NCI-H146 treated with DMSO at 0.1 percent for 48 hours (cell line): ENCODE measurements around the gene POLR1A.
A peak's percentile ranks its signal among the peaks of the same experiment; 100 is the strongest.

Source experiments
- DNase-seq: peaks from one replicate; lab custom pipeline; 2025; ENCODE audit not compliant: unreplicated experiment; lab: John Stamatoyannopoulos, UW

The POLR1A gene

DNA sequence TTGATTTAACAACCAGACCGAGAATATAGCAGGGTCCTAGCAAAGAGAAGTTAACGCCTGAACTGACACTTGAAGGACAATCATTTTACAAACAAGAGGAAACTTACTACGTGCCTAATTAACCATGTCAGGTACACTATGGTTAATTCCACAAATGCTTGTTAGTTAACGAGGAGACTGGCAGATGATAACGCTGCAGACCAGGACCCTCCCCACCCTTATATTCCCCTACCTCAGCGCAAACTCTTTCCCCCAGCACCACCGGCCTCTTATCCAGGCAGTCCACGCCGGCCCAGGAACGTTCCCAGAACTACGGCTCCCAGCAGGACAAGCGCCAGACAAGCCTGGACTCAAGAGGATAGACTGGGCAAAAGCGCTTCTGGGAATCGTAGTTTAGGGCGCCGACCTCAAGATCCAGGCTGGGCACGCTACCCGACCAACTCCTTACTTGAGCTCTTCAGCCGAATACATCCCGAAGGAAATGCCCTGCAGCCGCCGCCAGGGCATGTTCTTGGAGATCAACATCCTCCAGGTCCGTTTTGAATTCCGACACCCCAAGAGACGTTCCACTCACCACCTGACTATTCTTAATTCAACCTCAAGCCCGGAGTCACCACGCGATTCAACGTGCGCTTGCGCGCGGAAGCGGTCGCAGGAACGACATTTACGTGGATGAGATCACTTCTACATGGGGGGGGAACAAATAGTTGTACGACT, at the start of gene POLR1A:
TSS of gene POLR1A (minus strand) at position 635 of the 717 bp plus-strand sequence. CDS start at position 525, 110 bp downstream.
- DNase-seq = peak; percentile 94

DNA sequence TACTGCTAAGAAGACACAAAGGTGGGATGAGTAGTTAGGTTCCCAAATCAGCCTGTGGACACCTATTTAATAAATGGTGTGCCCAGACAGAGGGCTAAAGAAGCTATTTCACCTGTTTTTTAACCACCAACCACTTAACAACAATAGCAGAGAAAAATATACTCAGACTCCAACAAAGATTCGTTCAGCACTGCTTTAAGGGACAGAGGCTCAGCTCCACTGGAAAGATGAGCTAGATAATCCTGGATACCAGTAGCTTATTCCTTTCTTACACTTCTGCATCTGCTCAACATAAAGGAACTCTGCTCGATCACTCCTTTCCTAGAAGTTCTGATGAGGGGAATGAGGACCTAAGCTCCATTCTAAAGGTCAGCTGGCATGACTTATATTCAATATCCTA, 44.8 kb upstream of the POLR1A start:
- no peak for DNase-seq

DNA sequence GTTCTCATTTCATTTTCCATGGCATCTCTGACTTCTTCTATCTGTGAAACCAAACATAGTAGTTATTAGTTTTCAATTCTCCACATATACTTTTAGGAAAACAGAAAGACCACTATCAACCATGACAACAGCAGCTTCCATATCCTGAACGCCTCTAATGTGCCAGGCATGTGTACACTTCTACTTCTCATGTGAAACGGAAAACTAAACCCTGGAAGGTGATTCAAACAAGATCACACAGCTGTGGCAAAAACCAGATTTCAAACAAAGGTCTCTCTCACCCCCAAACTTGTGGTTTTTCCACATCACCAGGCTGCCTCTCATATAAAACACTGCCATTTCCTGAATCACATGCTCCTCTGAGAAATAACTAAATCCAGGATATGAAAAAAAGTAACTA, 42.1 kb upstream of the POLR1A start:
- no peak for DNase-seq

DNA sequence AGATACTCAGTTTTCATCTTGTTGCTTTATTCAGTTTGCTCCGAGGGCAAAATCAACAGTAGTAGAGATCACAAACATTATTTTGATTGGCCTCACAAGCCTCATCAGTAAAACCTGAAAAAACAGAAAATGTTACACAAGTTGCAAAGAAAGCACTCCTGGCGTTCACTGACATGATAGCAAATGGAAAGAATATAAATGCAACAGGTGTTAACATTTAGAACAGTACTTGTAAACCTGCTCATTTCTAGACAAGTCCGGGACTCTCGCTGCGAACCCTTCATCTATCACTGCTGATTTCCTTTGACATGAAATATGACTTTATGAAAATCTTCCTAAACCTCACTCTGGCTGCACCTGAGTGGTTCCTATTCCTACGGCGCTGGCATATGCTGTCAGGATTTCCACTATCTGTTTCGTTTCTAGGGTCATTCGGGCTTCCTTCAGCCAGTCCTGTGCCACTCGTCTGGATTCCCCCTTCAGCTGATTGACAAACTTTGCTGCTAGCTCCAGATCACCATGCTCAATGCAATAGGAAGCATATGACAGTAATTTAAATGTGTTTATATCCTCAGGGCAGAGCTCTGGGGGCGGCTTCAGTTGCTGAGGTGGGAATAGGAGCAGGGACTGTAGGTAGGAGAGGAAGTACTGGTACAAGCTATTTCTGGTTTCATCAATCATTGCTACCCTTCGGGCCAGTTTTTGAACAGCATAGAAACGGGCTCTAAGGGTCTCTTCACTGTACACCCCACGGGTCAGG, 38.4 kb upstream of the POLR1A start:
- DNase-seq = no peak

DNA sequence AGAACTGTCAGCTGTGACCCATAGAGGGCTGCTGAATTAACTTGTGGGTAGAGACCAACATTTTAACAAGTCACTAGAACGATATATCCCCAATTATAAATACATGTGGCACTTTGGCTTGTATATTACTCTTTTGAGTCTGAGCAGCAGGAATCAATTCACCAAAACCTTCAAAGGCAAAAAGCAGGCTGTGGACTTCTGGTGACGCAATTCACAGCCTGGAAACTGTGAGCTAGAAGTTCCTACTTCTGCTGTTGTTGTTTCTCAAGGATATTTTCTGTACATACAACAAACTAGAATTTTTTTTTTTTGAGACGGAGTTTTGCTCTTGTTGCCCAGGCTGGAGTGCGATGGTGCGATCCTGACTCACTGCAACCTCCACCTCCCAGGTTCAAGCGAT, 37.6 kb upstream of the POLR1A start:
- no peak for DNase-seq

DNA sequence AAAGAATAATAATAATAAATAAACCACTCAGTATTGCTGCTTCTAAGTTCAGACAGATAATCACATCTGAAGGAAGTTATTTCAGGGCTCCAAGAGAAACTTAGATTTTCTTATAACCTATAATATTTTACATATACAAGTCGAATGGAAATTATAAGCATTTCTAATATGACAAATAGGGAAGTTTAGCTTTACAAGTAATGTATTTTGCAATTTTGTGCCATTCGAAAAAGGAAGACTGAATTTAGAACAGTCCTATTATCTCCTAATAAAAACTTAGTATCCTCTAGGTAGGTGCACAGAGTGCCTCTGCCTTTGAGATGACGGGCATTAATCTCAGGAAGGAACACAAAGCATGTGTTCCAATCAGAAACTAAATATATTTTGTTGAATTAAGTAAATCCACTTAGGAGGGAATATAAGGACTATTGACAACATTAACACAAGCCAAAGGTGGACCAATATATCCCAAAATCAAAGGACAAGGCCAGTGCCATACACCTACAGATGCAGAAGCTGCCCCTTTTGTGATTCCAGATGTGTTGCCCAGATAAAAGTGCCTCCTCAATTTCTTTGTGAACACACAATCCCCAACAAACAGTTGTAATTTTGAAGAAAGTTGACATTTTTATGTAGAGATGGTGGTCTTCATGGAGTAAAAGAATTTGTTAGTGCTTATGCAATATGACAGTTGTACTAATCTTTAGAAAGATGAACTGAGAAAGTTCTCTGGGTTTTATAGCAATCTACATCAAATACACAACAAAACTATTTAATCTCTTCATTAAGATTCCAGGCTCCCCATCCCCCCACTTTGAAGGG, 37.0 kb upstream of the POLR1A start:
- DNase-seq = no peak

DNA sequence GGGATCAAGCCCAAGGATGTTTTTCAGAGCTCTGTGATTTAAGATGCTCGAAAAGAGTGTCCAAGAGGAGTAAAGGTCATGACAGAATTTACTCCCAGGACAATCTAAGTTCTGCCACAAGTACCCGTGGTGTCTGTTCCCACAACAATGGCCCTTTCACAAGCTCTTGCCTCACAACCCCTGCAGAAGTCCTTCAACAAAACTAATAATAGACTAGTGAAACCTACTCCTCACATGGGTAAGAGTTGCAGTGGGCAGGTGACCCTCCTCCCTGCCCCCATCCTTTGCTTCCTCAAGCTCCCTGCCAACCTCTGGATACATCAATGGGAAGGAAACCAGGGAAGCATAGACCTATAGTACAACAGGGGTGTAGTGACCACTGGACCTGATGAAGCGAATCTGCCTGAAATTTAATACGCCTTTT, 35.3 kb upstream of the POLR1A start:
- DNase-seq = no peak

DNA sequence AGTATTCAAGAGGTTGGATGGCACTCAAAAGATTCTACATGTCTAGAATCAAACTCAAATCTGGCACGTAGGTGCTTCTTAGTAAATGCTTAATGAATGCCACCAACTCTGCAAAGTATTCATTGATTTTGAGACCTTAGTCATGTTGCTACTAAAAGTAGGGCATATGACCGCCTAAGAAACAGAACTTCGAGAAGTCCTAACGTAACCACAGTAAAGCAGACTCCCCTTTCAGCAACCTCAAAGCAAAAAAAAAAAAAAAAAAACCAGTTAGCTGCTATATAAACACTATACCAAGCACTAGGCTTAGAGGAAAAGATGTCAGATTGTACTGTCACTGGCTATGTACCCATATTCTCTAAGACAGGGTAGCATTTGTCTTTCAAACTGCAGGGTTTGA, 34.3 kb upstream of the POLR1A start:
- no peak for DNase-seq

DNA sequence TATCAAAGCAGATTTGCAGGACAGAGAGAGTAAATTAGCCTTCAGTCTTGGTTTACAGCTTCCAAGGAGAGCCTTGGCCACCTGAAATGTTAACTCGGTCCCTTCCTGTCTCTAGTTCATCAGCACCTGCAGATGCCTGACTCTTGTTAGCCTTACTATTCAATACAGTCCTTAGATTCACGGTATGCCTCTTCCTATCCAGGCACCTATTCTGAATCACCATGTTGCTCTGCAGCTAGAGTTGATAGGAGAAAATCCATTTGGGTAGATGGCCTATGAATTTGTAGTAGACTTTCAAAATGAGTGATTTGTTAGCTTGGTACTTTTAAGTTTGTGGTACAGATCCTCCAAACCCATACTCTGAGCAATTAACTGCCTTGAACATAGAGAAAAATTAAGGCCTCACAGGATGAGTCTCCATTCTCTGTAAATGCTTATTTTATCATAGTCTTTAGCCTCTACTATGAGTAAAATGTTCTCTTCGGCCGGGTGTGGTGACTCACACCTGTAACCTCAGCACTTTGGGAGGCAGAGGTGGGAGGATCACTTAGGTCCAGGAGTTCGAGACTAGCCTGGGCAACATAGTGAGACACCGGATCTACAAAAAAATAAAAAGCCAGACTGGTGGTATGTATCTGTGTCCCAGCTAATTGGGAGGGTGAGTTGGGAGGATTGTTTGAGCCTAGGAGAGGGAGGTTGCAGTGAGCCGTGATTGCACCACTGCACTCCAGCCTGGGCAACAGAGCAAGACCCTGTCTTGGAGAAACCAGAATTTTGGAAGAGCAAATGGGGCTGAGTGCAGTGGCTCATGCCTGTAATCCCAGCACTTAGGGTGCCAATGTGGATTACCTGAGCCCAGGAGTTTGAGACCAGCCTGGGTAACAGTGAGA, 33.3 kb upstream of the POLR1A start:
- no peak for DNase-seq

DNA sequence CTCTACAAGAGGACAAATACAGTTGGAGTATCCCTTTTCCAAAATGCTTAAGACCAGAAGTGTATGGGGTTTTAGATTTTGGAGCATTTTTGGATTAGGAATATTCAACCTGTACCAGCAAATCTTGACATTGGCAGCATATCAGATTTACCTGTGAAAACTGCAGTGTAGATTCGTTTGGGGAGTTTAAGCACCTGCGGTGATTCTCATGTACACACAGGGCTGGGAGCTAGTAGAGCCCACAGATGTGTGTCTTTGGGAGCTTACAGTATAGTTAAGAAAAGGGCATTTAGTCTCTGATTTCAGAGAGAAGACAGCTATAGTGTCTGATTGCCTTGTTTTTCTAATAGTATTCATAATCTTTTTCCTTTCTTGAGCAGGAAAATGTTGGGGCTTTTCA, 30.5 kb upstream of the POLR1A start:
- DNase-seq = no peak

DNA sequence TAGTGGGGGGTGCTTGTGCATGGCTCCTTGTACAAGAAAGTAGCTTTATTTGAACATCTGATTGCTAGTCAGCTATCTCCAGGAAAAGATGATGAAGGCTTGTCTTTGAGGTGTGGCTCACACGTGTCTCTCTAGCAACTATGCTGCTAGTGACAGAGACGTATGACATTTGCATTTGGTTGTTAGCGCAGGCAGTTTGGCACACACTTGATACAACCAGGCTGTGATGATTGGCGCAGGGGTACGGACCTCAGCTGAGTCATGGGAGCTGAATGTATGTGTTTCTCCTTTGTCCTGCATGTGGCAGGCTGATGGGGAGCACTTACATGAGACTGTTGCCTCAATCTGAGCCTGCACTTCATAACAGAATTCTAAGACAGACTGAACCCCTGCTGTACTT, 30.0 kb upstream of the POLR1A start:
- DNase-seq = no peak

DNA sequence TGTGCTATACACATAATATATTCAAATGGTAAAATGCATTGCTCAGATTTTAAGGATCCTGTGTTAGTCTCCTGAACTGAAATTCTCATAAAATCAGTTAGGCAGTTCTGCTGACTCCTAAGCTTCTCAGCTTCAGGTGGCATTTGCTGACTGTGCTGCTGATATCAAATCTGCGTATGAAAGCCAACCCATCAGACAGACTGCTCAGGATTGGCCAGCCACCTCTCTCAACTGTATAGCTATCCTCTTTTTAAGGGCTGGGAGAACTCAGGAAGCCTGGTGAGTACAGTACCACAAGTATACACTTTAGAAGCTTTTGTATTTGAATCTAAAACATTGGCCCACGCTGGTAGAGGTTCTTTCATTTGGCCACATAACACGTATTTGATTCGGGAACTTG, 29.0 kb upstream of the POLR1A start:
- no peak for DNase-seq

DNA sequence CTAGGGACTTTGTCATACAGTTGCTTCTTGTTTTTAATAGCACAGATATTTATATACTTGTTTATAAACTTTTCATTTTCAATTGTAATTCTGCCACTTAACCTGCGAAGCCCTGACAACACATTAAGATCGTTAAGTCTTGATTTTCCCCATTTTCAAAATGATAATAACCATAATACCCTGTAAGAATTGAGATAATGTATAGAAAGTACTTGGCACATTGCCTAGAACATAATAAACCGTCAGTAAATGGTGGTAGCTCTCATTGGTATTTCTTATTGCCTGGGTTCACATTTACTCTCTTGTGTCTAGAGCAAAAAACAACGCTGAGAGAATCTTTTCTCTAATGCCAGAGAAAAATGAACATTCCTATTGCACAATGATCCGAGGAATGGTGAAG, 19.0 kb upstream of the POLR1A start:
- no peak for DNase-seq

DNA sequence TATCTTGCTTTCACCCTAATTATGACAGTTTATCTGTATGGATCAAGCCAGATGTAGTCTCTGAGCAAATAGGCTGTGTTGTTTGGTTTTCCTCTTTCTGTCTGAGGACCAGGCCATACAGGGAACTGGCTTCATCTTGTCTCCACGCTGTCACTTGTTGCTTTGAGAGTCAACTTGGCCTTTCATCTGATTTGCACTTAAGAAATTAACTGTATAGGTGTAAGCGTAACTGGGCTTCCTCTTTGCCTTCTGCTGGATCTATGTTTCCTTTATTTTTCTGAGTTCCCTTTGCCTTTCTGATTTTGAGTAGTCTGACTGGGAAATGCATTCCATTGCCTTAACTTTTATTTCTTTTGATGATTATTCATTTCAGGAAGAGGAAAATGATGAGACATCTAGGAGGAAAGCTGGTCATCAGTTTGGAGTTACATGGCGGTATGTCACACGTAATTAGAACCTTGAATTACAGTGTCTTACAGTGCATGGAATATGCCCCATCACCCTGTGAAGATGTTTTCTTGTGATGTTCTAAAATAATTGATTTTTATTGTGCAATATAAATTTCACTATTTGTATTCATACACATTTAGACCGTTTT, 17.7 kb upstream of the POLR1A start:
- DNase-seq = no peak

DNA sequence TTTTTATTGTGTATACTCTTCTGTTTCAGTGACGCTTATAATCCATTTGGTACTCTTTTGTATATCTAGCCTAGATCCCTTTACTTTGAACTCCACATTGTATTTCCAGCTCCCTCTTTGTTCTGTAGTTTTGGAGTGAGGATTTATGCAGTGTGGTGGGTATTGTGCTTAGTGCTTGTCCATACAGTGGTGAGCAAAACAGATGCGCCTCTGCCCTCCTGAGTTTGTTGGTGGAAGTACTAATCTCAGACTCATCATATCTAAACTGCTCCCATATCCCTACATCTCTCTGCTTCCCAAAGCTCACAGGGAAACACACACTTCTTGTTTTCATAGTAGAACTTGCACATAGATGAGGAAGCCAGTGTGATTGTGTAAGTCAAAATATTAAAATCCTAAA, 12.4 kb upstream of the POLR1A start:
- DNase-seq = no peak

DNA sequence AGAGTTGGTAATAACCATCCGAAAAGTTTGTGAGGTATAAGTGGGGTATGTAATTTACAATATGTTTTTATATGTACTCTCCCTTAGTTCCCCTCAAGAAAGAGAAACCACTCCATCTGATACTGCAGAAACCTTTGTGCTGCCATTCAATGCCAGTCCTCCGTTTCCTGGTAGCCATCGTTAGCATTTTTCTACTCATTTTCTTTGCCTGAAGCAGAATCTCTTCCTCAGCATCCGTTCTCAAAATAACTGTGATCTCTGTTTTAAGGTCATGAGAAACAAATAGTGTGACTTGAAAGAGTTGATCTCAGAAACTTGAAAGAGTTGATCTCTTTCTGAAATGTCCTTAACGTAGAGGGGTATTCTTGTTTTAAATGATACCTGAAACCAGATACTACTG, 1.3 kb upstream of the POLR1A start:
- no peak for DNase-seq

DNA sequence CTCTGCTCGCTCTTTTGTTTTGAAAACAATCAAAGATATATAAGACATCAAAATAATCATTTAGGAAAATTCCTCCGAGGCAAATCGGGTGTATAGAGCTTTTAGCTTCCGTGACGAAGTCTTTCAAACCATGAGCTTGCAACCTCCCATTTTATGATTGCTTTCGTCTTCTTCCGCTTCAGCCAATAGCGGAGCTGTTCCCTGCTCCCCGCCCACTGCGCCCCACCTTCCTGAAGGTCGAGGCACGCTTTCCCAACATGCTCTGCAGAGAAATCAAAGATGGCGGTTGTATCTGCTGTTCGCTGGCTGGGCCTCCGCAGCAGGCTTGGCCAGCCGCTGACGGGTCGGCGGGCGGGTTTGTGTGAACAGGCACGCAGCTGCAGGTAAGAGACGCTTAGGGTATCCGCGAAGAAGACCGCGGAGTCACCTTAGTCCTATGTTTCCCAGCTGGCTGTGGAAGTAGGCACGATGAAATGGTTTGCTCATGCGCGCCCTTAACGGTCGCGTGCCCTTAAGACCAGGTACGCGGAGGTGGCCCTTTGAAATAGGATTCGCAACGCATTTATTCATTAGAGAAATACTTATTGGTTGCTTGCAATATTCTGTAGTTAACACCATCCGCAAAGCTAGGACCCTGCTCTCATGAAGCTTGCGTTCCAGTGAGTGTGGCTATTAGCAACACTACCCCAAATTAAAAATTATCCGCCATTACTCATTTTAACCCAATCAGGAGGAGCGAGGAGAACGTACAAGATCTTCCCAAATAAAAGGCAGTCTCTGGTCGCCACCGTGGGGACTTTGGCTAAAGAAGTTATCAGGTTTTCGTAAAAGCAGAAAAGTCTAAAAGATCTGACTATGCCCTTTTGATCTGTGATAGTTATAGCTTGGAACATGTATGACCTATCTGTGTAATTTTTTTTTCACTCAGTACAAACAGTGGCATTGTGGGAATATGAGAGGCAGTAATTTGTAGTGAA, 571 bp upstream of the POLR1A start, which contains the start of gene PTCD3:
TSS of gene PTCD3 (plus strand) at position 267 of the 977 bp plus-strand sequence. CDS start at position 280, 13 bp downstream.
- peak; percentile 94 for DNase-seq

DNA sequence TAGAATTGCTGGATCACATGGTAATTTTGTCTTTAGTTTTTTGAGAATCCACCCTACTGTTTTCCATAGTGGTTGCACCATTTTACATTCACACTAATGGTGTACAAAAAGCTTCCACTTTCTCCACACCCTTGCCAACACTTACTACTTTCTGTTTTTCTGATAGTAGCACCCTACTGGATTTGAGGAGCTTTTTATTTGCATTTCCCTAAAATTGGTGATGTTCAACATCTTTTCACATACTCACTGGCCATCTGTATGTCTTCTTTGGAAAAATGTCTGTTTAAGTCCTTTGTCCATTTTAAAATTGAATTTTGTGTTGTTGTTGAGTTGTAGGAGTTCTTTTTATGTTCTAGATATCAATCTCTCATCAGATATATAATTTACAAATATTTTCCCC, 3.5 kb downstream of the POLR1A start:
- no peak for DNase-seq

DNA sequence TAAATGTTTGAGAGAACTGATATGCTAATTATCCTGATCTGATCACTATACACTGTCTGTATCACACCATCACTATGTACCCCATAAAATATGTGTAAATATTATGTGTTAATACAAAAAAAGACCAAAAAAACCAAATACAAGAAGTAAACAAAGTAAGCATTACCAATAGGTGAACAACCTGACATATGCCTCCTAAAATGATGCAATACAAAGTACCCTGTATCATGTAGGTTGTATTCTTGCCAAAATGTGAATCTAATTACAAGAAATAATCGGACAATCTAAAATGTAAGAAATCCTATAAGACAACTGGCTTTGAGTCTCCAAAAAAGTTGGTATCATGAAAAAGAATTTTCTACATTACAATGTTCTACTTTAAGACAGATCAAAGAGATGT, 7.8 kb downstream of the POLR1A start:
- no peak for DNase-seq
